HG03469 (cell line): ENCODE measurements around the gene BOLA2.
"Not testable (repeated sequence)": the region's sequence is repeated elsewhere in the genome, so short reads cannot be mapped to it uniquely, and the experiment has no call there.

ENCODE experiments used
- ATAC-seq: cut with Tn5 transposase; IDR thresholded peaks from one replicate; pipeline ENCODE4 v1.9.1; 2021; ENCODE audit warnings: mild to moderate bottlenecking, moderate library complexity, moderate number of reproducible peaks; ENCODE audit not compliant: unreplicated experiment

Gene BOLA2

DNA sequence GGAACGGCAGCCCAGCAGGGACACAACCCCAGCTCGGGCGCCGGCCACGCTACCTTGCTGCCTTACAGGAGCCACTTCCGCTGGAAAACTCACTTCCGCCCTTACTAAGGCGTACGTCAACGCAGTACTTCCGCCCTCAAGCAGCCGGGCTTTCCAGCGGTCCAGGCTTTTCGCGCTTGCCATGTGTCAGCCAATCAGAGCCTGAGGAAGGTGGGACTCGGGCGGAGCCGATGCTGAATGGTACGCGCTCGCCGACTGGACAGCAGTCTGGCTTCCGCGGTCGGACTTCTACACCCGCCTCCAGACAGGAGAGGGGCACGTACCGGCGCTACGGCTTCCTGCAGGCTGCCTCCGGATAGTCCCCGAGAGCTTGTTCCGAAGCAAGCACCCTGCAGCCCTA is at the start of gene BOLA2, which contains the start of gene SLX1B:
BOLA2 (minus strand) TSS at position 83 of the 400 bp plus-strand sequence. CDS start 98 bp downstream, outside the sequence.
SLX1B (plus strand) TSS at position 265 of the 400 bp plus-strand sequence.
- ATAC-seq, result peak; percentile 84

DNA sequence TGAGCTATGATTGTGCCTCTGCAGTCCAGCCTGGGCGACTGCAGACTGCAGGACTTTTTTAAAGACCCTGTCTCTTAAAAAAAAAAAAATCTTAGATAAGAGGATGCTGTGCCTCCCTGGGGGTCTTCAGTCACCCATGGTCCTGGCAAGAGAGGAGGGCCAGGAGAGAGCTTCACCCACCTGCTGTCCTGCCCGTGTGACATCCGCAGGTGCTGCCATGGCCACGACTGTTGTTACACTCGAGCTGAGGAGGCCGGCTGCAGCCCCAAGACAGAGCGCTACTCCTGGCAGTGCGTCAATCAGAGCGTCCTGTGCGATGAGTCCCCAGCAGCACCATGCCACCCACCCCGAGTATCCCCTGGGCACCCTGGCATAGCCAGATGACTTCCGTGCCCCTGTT is 28.1 kb upstream of the BOLA2 start:
- ATAC-seq, result not testable (repeated sequence)

DNA sequence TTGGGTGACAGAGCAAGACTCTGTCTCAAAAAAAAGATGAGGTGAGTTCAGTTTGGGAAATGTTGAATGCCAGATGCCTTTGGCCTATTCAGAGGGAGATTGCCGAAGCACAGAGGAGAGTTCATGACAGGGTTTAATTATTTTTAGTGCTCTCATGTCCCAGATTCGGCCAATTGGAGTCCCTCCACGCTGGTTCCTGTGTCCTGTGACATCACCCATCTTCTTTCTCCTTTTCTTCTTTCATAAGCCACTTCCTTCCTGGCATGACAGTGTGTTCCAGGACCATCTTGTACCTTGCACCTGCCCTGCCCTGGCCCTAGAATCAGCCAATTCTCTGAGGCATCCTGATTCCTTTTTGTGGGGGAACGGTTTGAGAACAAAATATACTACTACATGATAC is 17.9 kb upstream of the BOLA2 start:
- ATAC-seq, result not testable (repeated sequence)

DNA sequence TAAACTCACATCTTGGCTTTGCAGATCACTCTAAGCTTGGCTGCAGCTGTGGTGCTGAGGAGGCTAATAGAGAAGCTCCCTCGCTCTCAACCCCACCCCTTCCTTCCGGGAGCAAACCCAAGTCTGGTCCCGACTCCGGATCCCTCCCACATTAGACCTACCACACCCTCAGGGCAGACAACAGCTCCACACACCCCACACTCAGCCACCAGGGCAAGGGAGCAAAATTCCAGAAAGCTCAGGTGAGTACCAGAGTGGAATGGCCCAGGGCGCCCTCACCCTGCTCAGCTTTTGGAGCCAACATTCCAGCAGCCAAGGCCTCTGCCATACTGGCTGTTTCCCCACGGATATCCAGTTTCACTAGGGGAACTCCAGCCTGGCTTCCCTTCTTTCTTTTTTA is 15.5 kb upstream of the BOLA2 start:
- ATAC-seq, result not testable (repeated sequence)

DNA sequence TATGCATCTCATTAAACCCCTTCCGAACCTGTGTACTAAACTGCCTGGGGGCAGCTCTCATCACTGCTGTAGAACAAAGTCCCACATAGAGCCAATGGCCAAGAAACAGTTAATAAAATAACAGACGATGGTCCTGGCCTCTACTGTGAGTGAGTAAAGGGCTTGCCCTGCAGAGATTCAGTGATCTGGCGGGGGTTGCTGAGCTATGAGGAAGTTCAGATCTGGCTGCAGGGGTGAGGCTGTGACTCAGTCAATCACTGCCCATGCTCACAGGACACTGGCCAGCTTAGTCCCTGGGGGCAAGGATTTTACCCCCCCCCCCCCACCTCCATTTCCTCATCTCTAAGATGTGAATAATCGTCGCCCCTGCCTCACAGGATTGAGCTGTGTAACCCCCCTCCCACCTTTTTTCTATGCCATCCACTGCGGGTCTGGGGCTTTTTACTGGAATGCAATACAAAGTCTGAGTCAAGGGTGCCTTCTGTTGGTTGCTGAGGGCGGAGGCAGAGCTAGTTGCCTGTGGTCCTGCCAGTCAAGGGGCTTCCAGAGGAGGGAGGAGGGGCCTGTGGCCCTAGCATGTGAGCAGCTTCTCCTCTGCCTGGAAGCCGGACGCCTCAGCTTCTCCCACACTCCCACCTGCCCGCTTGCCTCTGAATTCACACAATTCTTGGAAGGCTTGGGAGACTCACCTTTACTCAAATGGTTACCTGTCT is 13.7 kb upstream of the BOLA2 start:
- ATAC-seq, result not testable (repeated sequence)

DNA sequence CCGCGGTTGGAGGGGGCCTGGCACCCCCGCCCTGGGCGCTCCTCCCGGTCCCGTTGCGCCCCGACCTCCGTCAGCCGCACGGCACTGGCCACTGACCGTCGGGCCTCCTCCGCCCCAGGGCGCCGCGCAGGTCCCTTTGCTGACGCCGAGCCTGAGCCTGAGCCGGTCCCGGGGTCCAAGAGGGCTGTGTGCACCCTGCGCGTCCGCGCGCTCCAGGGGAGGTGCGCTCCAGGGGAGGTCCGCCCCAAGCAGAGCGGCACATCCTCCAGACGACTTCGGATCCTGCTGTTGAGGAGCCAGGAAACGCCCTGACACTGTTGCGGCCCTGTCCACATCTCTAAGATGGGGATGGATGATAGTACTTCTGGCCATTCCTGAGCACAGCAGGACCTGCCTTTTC is 12.8 kb upstream of the BOLA2 start:
- not testable (repeated sequence) for ATAC-seq

DNA sequence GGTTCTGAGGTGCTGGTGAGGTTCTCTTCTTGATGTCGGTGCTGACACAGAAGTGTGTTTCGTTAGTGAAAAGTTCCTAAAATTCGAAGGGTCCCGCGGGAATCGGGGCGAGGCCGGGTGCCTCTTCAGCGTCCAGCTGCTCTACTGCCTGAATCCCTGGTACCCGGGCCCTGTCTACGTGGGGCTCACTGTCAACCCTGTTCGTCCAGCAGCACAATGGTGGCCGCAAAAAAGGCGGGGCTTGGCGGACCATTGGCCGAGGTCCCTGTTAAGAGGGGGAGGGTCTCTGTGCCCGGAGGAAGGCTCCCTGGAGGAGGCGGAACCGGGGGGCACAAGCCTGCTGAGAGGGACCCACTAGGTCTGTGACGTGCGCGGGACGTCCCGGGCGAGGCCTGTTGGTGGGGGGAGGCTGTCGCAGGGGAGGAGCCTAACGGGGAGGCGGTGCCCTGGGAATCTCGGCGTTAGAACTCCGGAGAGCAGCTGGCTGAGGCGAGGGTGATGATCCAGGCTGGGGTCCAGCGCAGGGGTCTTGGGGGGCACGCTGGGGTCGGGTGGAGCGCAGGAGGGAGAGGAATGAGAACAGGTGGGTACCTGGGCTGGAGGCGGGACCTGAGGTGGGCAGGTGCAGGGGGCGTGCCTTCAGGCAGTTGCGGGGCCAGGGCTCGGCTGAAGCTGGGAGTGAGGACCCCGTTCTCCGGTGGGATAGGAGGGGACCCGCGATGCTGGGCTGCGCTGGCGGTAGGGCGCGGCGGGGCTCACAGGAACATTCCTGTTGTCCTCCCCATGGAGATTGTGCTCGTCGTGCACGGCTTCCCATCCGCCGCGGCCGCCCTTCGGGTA is 12.1 kb upstream of the BOLA2 start:
- ATAC-seq, result not testable (repeated sequence)

DNA sequence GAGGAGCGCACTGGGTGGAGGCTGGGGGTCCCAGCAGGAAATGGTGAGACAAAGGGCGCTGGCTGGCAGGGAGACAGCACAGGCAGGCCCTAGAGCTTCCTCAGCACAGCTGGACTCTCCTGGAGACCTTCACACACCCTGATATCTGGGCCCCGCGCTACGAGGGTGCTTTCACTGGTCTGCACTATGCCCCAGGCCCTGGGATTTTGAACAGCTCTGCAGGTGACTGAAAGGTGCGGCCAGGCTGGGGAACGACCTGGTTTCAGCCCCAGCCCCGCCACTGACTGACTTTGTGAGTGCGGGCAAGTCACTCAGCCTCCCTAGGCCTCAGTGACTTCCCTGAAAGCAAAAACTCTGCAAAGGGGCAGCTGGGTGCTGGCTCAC is 6.5 kb upstream of the BOLA2 start:
- ATAC-seq, result not testable (repeated sequence)

DNA sequence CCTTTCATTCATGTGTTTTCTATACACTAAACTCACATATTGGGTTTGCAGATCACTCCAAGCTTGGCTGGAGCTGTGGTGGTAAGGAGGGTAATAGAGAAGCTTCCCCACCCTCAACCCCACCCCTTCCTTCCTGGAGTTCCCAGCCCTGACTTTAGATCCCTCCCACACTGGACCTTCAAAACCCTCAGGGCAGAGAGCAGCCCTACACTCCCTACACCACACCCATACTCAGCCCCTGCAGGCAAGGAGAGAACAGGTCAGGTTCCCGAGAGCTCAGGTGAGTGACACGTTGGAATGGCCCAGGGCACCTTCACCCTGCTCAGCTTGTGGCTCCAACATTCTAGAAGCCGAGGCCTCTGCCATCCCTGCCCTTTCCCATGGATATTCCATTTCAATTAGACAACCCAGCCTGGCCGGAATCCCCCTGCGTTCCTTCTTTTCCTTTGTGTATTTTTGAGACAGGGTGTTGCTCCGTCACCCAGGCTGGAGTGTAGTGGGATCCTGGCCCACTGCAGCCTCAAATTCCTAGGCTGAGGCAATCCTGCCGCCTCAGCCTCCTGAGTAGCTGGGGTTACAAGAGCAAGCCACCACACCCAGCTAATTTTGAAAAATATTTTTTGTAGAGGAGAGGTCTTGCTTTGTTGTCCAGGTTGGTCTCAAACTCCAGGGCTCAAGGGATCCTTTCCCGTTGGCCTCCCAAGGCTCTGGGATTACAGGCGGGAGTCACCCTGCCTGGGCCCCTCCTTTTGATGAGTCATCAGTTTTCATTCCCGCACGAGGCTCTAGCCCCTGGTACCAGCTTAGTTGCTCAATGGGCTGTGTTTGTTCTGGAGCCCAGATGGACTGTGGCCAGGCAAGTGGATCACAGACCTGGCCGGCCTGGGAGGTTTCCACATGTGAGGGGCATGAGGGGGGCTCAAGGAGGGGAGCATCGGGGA is 5.8 kb upstream of the BOLA2 start, which contains the start of gene SULT1A4:
SULT1A4 (plus strand) TSS at position 208 of the 941 bp plus-strand sequence. CDS start 1,473 bp downstream, outside the sequence.
- not testable (repeated sequence) for ATAC-seq

DNA sequence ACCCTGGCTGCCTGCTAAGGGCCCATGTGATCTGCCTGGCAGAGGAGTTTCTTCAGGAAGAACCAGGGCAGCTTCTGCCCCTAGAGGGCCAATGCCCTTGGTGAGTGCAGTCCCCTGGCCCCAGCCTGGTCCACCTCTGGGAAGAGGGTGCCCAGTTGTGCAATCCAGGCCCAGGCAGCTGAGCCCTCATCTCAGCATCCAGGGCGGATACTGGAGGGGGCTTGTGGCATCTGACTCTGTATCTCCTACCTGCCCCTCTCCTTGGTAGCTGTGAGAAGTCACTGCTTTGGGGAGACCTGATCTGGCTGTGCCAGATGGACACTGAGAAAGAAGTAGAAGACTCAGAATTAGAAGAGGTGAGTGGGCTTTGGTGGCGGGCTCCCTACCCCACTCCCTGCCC is 3.5 kb upstream of the BOLA2 start:
- ATAC-seq, result not testable (repeated sequence)

DNA sequence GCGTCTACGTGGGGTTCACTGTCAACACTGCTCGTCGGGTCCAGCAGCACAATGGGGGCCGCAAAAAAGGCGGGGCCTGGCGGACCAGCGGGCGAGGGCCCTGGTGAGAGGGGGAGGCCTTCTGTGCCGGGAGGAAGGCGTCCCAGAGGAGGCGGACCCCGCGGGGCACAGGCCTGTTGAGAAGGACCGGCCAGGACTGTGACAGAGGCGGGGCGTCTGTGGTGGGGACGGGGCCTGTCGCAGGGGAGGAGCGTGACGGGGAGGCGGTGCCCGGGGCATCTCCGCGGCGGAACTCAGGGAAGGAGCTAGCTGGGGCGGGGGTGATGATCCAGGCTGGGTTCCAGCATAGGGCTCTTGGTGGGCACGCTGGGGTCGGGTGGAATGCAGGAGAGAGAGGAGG is 677 bp upstream of the BOLA2 start:
- peak; percentile 21 for ATAC-seq

DNA sequence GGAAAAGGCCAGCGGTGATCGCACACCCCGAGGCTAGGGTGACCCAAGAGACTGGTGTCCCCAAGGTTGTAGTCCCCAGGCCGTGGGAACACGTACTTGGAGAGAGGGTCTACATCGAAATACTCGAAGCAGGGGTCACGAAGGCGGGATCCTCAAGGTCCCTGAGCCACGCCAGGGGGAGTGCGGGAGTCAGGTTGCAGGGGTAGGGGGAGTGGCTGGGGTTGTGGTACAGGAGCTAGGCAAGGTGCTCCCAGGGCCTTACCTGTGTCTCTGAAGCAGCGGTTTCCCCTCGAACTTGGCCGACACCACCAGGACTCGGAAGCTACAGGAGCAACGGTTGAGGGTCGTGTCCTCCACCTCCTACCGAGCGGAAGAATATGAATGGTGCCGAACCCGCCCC is 397 bp downstream of the BOLA2 start:
- not testable (repeated sequence) for ATAC-seq

DNA sequence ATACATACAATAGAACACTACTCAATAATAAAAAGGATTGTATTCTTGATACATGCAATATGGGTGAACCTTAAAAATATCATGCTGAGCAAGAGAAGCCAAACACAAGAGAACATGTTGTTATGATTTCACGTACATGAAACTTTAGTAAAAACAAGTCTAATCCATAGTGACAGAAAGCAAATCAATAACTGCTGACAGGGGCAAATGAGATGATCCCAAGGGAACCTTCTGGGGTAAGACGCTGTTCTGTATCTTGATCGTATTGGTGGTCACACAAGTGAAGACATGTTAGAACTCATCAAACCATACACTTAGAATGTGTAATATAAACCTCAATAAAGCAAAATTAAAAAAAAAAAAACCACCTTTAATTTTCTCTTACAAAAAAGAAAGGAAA is 28.8 kb downstream of the BOLA2 start:
- not testable (repeated sequence) for ATAC-seq

DNA sequence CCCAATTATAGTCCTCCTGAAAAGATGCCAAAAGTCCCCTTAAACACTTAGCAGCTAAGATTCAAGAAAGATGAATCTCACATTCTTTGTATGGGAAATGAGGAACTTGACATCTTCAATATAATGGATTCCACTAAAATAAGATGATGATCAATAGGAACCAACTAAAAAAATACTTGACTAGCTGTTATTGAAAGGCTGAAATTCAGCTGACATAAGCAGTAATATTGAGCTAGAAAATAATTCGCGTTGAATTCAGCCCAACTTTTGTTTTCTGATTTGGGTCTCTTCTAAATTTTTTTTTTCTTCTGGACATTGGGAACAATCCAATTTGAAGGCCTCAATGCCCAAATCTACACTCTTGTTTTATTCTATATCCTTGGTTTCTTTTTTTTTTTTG is 30.6 kb downstream of the BOLA2 start:
- ATAC-seq, result not testable (repeated sequence)

DNA sequence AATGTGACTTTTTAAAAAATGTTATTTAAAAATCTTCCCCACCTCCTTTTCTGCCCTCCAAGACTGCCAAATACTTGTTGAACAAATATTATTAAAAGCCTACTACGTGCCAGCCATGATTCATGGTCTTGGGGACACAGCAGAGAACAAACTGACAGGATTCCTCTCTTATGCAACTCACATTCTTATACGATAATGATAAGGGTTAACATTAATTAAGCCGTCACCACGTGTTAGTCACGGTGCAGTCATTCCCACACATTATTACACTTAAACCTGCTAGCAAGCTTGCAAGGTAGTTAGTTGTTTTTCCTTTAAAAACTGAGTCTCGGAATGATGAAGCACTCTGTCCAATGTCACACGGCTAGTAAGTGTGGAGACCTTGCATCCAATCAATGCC is 48.9 kb downstream of the BOLA2 start:
- not testable (repeated sequence) for ATAC-seq
